Prostate gland (tissue), 2 donors: ENCODE measurements around the gene CRIP3. TPM values are rescaled to one million over a fixed set of nuclear protein-coding genes. Genes with fewer than 3 reads are reported as not detected.

Experiments
- DNase-seq: peaks from one replicate; pipeline ENCODE4 v3.0.0-alpha.2; 2019; ENCODE audit warnings: low spot score
- H3K27ac ChIP-seq, 2 donors: fragments of 200-600 bp; sonication (generic); 2 replicates each; pipeline ENCODE4 v1.5.1; 2017 to 2019
- H3K27me3 ChIP-seq: fragments of 200-600 bp; sonication (generic); replicated peaks from 2 replicates; pipeline ENCODE4 v1.5.1; 2019; ENCODE audit not compliant: insufficient read depth
- H3K36me3 ChIP-seq, 2 donors: fragments of 200-600 bp; sonication (generic); 1 replicate in 1 of 2; 2 replicates in 1 of 2; pipeline versions ENCODE4 v1.5.1 to v1.8.1; 2017 to 2019
- H3K4me1 ChIP-seq: fragments of 200-600 bp; sonication (generic); replicated peaks from 2 replicates; pipeline ENCODE4 v1.5.1; 2019
- H3K4me3 ChIP-seq, 2 donors: fragments of 200-600 bp; sonication (generic); 2 replicates each; pipeline ENCODE4 v1.5.1; 2017 to 2019
- H3K9me3 ChIP-seq: fragments of 200-600 bp; sonication (generic); 2 replicates; pipeline ENCODE4 v1.5.1; 2017
- POLR2A ChIP-seq: fragments of 450-650 bp; IDR thresholded peaks from one replicate; pipeline ENCODE4 v1.6.1; 2016; ENCODE audit warnings: antibody characterized with exemption, mild to moderate bottlenecking
- POLR2AphosphoS5 ChIP-seq: sonication (generic); formaldehyde crosslinking; IDR thresholded peaks from one replicate; pipeline ENCODE4 v1.6.1; 2017; ENCODE audit warnings: antibody characterized with exemption
- WGBS: methylation state at CpG from one replicate; pipeline ENCODE4 v1.1.5; 2018; 5-methylcytosine and 5-hydroxymethylcytosine counted together
- intact Hi-C: fragments of 100-400 bp; cut with DNase I; formaldehyde crosslinking; loops from one replicate; pipeline ENCODE4 v1.14.2; 2022
- total RNA-seq, 2 donors: library from RNA; depleted of rRNA; stranded (reverse); fragments of >200 nt; gene quantifications; one replicate each; pipeline ENCODE4 v1.1.0, GENCODE V29; 2016
- TF ChIP-seq, protein P1 (sequence below), 4 experiments: fragments of 200-600 bp in 2 of 4; fragments of 450-650 bp in 2 of 4; sonication (generic) in 2 of 4; IDR thresholded peaks; 1 replicate in 3 of 4; 2 replicates in 1 of 4; pipeline ENCODE4 v1.5.1; 2016 to 2019; ENCODE audit warnings: antibody characterized with exemption in 4 of 4, mild to moderate bottlenecking in 2 of 4, moderate library complexity in 2 of 4

CRIP3 gene
- total RNA-seq, 2 donors from 2014 or later: 0.55 to 7.3 TPM

DNA sequence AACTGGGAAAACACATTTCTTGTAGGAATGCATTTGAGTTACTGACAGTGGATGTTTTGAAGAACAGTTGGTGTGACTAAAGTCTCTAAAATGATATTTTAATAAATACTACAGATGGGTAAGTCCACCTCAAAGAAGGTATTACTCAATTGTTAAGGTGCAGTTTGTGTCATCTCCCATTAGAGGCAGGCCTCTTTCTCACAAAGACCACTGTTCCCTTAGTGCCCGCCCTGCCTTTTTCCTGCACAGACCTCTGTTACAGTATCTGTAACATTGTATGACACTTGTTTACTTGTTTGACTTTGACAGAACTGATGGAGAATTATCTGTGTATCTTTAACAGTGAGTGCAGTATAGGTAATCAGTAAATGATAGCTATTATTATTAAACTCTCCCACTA is 5.2 kb upstream of the CRIP3 start:
- Histone ChIP-seq H3K36me3 (no peaks in the 10 kb centered on the region), H3K4me1 (no peaks in the 10 kb centered on the region), H3K9me3 (no peaks in the 10 kb centered on the region), H3K27me3 (no peaks in the 10 kb centered on the region), H3K4me3 (no peak overlapping the region), H3K27ac (no peak overlapping the region)
- DNase-seq: no peak
- 88% methylated on average over 1 of the region's 1 CpG for WGBS
- TF ChIP-seq POLR2AphosphoS5 (no peak), POLR2A (no peak)
- TF ChIP-seq, protein P1, sequence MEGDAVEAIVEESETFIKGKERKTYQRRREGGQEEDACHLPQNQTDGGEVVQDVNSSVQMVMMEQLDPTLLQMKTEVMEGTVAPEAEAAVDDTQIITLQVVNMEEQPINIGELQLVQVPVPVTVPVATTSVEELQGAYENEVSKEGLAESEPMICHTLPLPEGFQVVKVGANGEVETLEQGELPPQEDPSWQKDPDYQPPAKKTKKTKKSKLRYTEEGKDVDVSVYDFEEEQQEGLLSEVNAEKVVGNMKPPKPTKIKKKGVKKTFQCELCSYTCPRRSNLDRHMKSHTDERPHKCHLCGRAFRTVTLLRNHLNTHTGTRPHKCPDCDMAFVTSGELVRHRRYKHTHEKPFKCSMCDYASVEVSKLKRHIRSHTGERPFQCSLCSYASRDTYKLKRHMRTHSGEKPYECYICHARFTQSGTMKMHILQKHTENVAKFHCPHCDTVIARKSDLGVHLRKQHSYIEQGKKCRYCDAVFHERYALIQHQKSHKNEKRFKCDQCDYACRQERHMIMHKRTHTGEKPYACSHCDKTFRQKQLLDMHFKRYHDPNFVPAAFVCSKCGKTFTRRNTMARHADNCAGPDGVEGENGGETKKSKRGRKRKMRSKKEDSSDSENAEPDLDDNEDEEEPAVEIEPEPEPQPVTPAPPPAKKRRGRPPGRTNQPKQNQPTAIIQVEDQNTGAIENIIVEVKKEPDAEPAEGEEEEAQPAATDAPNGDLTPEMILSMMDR (IDR thresholded peaks at IDR 0.05): no peak
- intact Hi-C loops: no loop called here

DNA sequence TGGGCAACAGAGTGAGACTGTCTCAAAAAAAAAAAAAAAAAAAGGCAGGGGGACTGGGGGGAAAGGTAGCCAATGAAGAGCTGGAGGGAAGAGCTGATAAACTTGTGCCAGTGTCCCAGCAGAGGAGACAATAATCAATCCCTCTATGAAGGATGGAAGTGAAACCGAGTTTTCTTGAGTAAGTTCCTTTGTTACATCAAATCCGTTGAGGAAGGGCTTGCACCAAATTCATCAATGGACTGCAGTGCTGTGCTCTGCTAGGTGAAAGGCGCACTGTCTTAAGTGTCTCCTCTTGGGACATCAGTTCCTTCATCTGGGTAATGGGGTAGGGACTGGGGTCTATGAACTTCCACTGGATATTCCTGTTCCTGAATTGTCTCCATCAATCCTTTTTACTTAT is 3.0 kb upstream of the CRIP3 start:
- no peak overlapping the region for H3K27ac ChIP-seq
- no peak overlapping the region for H3K4me3 ChIP-seq
- H3K36me3 ChIP-seq: no peaks in the 10 kb centered on the region
- H3K27me3 ChIP-seq: no peaks in the 10 kb centered on the region
- DNase-seq: no peak
- H3K9me3 ChIP-seq: no peaks in the 10 kb centered on the region
- intact Hi-C loops: no loop called here
- H3K4me1 ChIP-seq: no peaks in the 10 kb centered on the region
- WGBS: 91% methylated on average over 3 of the region's 3 CpGs
- TF ChIP-seq, protein P1 (IDR thresholded peaks at IDR 0.05): no peak
- TF ChIP-seq POLR2A: no peak
- no peak for TF ChIP-seq POLR2AphosphoS5

DNA sequence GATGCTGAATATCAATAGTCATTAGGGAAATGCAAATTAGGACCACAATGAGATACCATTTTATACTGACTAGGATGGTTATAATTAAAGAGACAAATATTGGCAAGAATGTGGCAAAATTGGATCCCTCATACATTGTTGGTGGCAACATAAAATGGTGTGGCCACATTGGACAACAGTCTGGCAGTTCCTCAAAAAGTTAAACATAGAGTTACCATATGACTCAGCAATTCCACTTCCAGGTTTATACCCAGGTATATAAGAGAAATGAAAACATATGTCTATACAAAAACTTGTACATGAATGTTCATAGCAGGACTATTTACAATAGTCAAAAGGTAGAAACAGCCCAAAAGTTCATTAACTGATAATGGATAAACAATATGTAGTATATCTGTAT is 2.0 kb upstream of the CRIP3 start:
- DNase-seq: no peak
- intact Hi-C loops: no loop called here
- H3K36me3 ChIP-seq: no peaks in the 10 kb centered on the region
- H3K27me3 ChIP-seq: no peaks in the 10 kb centered on the region
- no peak overlapping the region for H3K27ac ChIP-seq
- TF ChIP-seq POLR2A (no peak), POLR2AphosphoS5 (no peak)
- TF ChIP-seq, protein P1 (IDR thresholded peaks at IDR 0.05): no peak
- no peak overlapping the region for H3K4me3 ChIP-seq
- H3K9me3 ChIP-seq: no peaks in the 10 kb centered on the region
- no peaks in the 10 kb centered on the region for H3K4me1 ChIP-seq

GRCh38 chr6:43310134-43310533 is 1.5 kb upstream of the CRIP3 start:
- Histone ChIP-seq H3K27me3 (no peaks in the 10 kb centered on the region), H3K9me3 (no peaks in the 10 kb centered on the region), H3K27ac (no peak overlapping the region), H3K4me3 (no peak overlapping the region), H3K36me3 (no peaks in the 10 kb centered on the region), H3K4me1 (no peaks in the 10 kb centered on the region)
- TF ChIP-seq, protein P1 (IDR thresholded peaks at IDR 0.05): no peak
- TF ChIP-seq POLR2AphosphoS5 (no peak), POLR2A (no peak)
- 70% methylated on average over 2 of the region's 2 CpGs for WGBS
- no peak for DNase-seq
- intact Hi-C loops: no loop called here

DNA sequence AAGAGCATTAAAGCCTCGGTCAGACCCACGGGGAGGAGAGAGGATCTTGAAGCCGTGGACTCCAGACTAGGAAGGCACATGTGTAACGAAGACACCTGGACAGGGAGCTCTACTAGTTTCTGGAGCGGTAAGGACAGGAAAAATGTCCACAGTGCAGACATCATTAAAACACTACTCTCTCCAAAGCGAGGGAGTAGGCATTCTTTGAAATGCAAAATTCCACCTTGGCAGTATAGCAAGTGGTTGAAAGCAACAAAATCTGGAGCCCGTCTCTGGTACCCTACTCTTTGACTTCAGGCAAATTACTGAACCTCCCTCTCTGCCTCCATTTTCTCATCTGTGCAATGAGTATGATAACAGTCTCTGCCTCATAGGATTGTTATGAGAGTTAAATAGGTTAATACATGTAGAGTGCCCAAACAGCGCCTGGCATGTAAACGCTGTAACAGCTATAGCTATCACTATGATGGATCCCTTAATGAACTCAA is 408 bp upstream of the CRIP3 start:
- no peaks in the 10 kb centered on the region for H3K4me1 ChIP-seq
- 33% methylated on average over 9 of the region's 9 CpGs for WGBS
- TF ChIP-seq POLR2A (no peak), POLR2AphosphoS5 (no peak)
- TF ChIP-seq, protein P1 (IDR thresholded peaks at IDR 0.05): no peak
- no peak overlapping the region for H3K27ac ChIP-seq
- no peaks in the 10 kb centered on the region for H3K27me3 ChIP-seq
- peak overlapping the region; percentile 13 to 29 for H3K4me3 ChIP-seq
- no peaks in the 10 kb centered on the region for H3K36me3 ChIP-seq
- intact Hi-C loops: no loop called here
- no peaks in the 10 kb centered on the region for H3K9me3 ChIP-seq
- no peak for DNase-seq
